Mucosa of rectum (tissue), 2 donors: ENCODE data around the gene GRID2.
"Not testable (repeated sequence)": the region's sequence is repeated elsewhere in the genome, so short reads cannot be mapped to it uniquely, and the experiment has no call there.

Source experiments
- H3K27ac ChIP-seq, 2 donors: one replicate each; pipeline ENCODE4 v1.7.0; 2013; ENCODE audit warnings: inconsistent platforms in 2 of 2, low read depth in 2 of 2, low read length in 2 of 2
- H3K27me3 ChIP-seq, 2 donors: one replicate each; pipeline ENCODE4 v1.7.0; 2013; ENCODE audit warnings: low read length in 2 of 2; ENCODE audit not compliant: control insufficient read depth in 2 of 2, insufficient read depth in 2 of 2
- H3K36me3 ChIP-seq, 2 donors: one replicate each; pipeline ENCODE4 v1.7.0; 2013; ENCODE audit warnings: low read length in 2 of 2; ENCODE audit not compliant: control insufficient read depth in 2 of 2, insufficient read depth in 2 of 2
- H3K4me1 ChIP-seq, 2 donors: one replicate each; pipeline ENCODE4 v1.7.0; 2013; ENCODE audit warnings: low read length in 2 of 2, mild to moderate bottlenecking in 1 of 2; ENCODE audit not compliant: control insufficient read depth in 2 of 2, insufficient read depth in 2 of 2
- H3K4me3 ChIP-seq, 2 donors: one replicate each; pipeline ENCODE4 v1.7.0; 2013; ENCODE audit warnings: low read length in 2 of 2
- H3K9ac ChIP-seq, 2 donors: one replicate each; pipeline ENCODE4 v1.7.0; 2013; ENCODE audit warnings: low read length in 2 of 2, low read depth in 1 of 2, mild to moderate bottlenecking in 1 of 2
- H3K9me3 ChIP-seq, 2 donors: one replicate each; pipeline ENCODE4 v1.7.0; 2013; ENCODE audit warnings: low read length in 2 of 2; ENCODE audit not compliant: control insufficient read depth in 2 of 2
- donor health status: healthy.
- donor health status: Normal muscosa, but diverticular disease.

Gene GRID2

GRCh38 chr4:93670434-93670833 lies 1366.7 kb downstream of the GRID2 start:
- H3K27ac ChIP-seq = no peak overlapping the region
- H3K4me3 ChIP-seq = no peak overlapping the region
- H3K4me1 ChIP-seq = no peaks in the 10 kb centered on the region
- no peak overlapping the region for H3K9ac ChIP-seq
- H3K36me3 ChIP-seq = no peaks in the 10 kb centered on the region
- no peaks in the 10 kb centered on the region for H3K27me3 ChIP-seq
- H3K9me3 ChIP-seq = no peaks in the 10 kb centered on the region

GRCh38 chr4:93671093-93671492 lies 1367.3 kb downstream of the GRID2 start:
- Histone ChIP-seq H3K27me3 (no peaks in the 10 kb centered on the region), H3K9me3 (no peaks in the 10 kb centered on the region), H3K4me1 (no peaks in the 10 kb centered on the region), H3K4me3 (no peak overlapping the region), H3K9ac (no peak overlapping the region), H3K36me3 (no peaks in the 10 kb centered on the region), H3K27ac (no peak overlapping the region)

- not testable (repeated sequence) for H3K4me3 ChIP-seq, H3K27me3 ChIP-seq, H3K4me1 ChIP-seq, H3K9me3 ChIP-seq, H3K27ac ChIP-seq, H3K9ac ChIP-seq, H3K36me3 ChIP-seq
Observed at GRCh38 chr4:93676937-93677336, 1373.2 kb downstream of the GRID2 start.

GRCh38 chr4:93684571-93684970 lies 1380.8 kb downstream of the GRID2 start:
- Histone ChIP-seq H3K4me1 (no peaks in the 10 kb centered on the region), H3K9ac (no peak overlapping the region), H3K27me3 (no peaks in the 10 kb centered on the region), H3K9me3 (no peaks in the 10 kb centered on the region), H3K4me3 (no peak overlapping the region), H3K27ac (no peak overlapping the region), H3K36me3 (no peaks in the 10 kb centered on the region)

GRCh38 chr4:93687304-93687703 lies 1383.5 kb downstream of the GRID2 start:
- no peaks in the 10 kb centered on the region for H3K36me3 ChIP-seq
- H3K4me1 ChIP-seq = no peaks in the 10 kb centered on the region
- H3K27ac ChIP-seq = no peak overlapping the region
- H3K9me3 ChIP-seq = no peaks in the 10 kb centered on the region
- H3K9ac ChIP-seq = no peak overlapping the region
- no peaks in the 10 kb centered on the region for H3K27me3 ChIP-seq
- no peak overlapping the region for H3K4me3 ChIP-seq

GRCh38 chr4:93688978-93689377 lies 1385.2 kb downstream of the GRID2 start:
- H3K9ac ChIP-seq = no peak overlapping the region
- no peaks in the 10 kb centered on the region for H3K36me3 ChIP-seq
- H3K9me3 ChIP-seq = no peaks in the 10 kb centered on the region
- no peaks in the 10 kb centered on the region for H3K27me3 ChIP-seq
- no peak overlapping the region for H3K4me3 ChIP-seq
- H3K27ac ChIP-seq = no peak overlapping the region
- H3K4me1 ChIP-seq = no peaks in the 10 kb centered on the region

GRCh38 chr4:93693141-93693540 lies 1389.4 kb downstream of the GRID2 start:
- H3K36me3 ChIP-seq = no peaks in the 10 kb centered on the region
- no peaks in the 10 kb centered on the region for H3K9me3 ChIP-seq
- no peak overlapping the region for H3K27ac ChIP-seq
- H3K4me1 ChIP-seq = no peaks in the 10 kb centered on the region
- no peak overlapping the region for H3K9ac ChIP-seq
- no peak overlapping the region for H3K4me3 ChIP-seq
- H3K27me3 ChIP-seq = no peaks in the 10 kb centered on the region

GRCh38 chr4:93698686-93699085 lies 1394.9 kb downstream of the GRID2 start:
- H3K9me3 ChIP-seq = no peaks in the 10 kb centered on the region
- no peaks in the 10 kb centered on the region for H3K4me1 ChIP-seq
- no peak overlapping the region for H3K27ac ChIP-seq
- no peak overlapping the region for H3K9ac ChIP-seq
- no peak overlapping the region for H3K4me3 ChIP-seq
- H3K36me3 ChIP-seq = no peaks in the 10 kb centered on the region
- no peaks in the 10 kb centered on the region for H3K27me3 ChIP-seq

GRCh38 chr4:93700571-93700970 lies 1396.8 kb downstream of the GRID2 start:
- Histone ChIP-seq H3K9me3 (no peaks in the 10 kb centered on the region), H3K4me3 (no peak overlapping the region), H3K36me3 (no peaks in the 10 kb centered on the region)

GRCh38 chr4:93710101-93710846 lies 1406.5 kb downstream of the GRID2 start:
- Histone ChIP-seq H3K36me3 (no peaks in the 10 kb centered on the region), H3K27me3 (no peaks in the 10 kb centered on the region), H3K4me1 (no peaks in the 10 kb centered on the region), H3K9ac (no peak overlapping the region), H3K9me3 (no peaks in the 10 kb centered on the region), H3K27ac (no peak overlapping the region), H3K4me3 (no peak overlapping the region)

More at GRCh38 chr4:93700571-93700970, 1396.8 kb downstream of the GRID2 start:
- no peaks in the 10 kb centered on the region for H3K27me3 ChIP-seq
- H3K9ac ChIP-seq = no peak overlapping the region
- no peaks in the 10 kb centered on the region for H3K4me1 ChIP-seq
- H3K27ac ChIP-seq = no peak overlapping the region
